NK-92 (cell line): Measurements from ENCODE around the gene HSD17B10.
"Not testable (repeated sequence)": the region's sequence is repeated elsewhere in the genome, so short reads cannot be mapped to it uniquely, and the experiment has no call there.

ENCODE experiments used
- DNase-seq: peaks from one replicate; lab custom pipeline; 2025; ENCODE audit not compliant: unreplicated experiment; lab: John Stamatoyannopoulos, UW

HSD17B10 gene

DNA sequence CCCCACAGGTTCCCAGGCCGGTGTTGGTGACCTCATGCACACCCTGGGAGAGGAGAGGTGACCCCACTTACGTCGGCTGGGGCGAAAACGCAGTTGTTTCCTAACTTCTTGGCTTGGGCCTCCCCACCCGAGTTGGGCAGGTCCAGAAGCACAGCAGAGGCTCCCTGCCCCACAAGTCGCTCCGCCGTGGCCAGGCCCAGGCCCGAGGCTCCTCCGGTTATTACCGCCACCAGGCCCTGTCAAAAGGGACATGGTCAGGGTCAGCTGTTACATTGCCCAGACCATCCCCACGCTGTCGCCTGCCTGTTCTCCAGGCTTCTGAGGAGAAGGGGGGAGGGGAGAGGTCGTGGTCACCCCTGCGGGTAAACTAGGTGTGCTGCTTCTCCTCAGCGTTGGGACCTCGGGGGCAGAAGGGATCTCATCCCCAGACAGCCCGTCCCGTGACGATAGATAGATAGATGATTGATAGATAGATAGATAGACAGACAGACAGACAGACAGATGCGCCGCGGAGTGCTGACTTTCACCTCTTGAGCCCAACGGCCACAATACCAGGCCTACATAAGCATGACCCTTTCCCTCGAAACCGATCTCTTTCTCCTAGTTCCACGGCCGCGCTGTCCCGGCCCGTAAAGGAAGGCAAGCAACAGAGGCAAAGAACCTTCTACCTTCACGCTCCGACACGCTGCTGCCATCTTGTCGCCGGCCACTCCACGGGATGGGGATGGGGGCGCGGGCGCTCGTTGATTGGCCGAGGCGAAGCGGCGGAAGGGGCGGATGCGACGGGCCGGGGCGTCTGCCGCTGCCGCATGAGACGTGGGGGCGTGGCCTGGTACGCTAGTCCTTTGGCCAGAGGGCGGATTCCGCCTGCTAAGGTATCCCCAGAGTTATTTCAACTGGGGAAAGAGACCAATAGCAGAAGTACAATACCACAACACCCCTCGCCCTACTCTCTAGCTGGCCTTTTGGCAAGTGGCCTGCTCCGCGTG is at the start of gene HSD17B10:
Gene HSD17B10 (minus strand): TSS at position 720 of the 989 bp plus-strand sequence. CDS start 25 bp downstream, at position 695.
- peak; percentile 5 for DNase-seq

DNA sequence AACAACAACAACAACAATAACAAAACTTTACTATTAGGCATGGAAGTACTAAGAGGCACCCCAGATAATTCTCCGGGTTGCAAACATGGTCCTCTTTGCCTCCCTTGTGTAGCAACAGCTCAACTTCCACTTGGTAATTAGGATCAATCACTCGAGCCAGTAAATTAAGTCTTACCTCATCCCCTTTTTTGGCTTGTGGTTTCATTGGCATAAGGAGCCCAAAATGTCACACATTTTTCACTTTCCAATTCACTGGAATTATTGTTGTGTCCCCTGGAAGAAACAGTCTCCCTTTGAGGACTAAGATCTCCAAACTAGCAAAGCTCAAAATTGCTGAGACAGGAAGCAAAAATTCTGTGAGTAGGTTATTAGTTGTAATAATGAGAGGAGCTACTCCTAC is 49.2 kb upstream of the HSD17B10 start:
- no peak for DNase-seq

DNA sequence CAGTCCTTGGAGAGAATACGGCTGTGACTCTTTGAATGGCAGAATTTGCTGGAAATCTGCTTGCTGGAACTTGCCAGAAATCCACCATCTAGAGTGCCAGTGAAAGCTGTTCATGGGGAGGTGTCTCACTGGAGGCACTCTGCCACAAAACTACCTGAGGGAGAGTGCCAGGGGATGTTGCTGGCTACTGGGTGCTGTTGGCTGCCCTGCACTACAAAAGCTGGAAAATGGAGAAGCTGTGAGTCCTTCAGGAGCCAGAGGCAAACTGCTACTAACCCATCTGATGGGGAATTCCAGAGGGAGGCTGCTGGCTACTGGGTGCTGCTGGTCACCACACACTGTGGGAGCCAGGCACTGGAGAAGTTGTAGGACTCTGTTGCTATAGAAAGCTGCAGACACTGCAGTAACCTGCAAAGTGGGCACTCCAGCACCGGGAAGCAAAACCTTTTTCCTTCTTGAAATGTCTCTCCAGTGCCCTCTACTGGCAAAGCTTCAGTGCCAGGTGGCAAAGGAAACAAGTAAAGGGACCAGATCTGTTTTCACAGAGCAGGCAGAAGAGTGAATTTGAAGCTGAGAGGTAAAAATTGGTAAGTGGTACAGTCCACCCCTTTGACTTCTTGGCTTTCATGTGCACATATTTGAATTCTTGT is 47.8 kb upstream of the HSD17B10 start:
- DNase-seq, result no peak

DNA sequence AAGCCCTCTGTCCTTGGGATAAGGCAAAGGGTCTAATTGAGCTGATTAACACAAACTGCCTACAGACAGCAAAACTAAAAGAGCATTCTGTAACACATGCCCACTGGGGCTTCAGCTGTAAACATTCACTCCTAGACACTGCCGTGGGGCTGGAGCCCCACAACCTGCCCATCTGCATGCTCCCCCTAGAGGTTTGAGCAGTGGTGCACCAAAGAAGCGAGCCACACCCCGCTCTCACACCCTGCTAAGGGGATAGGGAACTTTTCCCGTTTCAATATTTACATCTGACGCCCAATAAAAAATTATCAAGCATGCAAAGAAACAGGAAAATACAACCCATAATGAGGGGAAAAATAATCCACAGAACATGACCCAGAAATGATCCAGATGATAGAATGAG is 46.9 kb upstream of the HSD17B10 start:
- no peak for DNase-seq

DNA sequence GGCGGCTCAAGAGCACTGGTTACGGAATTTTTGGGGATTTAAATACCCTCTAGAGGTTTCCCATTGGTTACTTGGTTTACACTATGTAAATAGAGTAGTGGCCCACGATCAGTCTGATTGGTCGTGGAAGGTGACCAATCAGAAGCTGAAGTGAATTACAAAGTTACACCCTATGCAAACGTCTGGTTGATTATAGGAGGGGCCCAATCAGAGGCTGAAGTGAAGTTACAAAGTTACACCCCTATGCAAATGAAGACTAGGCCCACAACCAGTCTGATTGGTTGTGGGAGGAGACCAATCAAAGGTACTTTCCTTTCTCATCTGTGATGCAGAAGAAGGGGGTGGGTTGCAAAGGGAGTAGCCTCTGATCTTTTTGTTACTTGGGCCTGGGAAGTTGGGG is 45.1 kb upstream of the HSD17B10 start:
- no peak for DNase-seq

DNA sequence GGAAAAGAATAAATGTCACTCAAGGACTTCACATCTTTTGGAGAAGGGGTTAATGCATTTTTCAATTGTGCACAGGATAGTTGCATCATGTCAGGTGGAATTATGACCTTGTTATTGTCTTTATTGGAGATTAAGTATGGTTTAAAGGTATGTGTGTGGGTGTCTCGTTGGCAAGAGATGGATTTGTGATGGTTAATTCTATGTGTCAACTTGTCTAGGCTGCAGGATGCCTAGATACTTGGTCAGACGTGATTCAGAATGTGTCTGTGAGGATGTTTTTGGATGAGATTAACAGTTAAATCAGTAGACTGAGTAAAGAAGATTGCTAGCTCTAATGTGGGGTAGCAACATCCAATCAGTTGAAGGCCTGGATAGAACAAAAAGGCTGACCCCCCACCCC is 42.2 kb upstream of the HSD17B10 start:
- no peak for DNase-seq

DNA sequence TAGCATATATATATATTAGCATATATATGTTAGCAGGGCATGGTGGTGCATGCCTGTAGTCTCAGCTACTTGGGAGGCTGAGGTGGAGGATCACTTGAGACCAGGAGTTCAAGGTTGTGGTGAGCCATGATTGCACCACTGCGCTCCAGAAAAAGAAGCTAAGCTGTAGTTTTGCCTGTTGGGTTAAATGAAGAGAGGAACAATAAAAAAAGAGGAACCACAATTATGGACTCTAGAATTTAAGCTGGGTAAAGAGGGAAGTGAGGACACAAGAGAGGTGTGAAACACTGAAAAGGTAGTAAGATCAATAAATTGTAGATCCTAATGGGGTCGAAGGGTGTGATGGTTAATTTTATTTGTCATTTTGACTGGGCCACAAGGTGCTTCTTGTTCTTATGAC is 40.5 kb upstream of the HSD17B10 start:
- DNase-seq, result no peak

DNA sequence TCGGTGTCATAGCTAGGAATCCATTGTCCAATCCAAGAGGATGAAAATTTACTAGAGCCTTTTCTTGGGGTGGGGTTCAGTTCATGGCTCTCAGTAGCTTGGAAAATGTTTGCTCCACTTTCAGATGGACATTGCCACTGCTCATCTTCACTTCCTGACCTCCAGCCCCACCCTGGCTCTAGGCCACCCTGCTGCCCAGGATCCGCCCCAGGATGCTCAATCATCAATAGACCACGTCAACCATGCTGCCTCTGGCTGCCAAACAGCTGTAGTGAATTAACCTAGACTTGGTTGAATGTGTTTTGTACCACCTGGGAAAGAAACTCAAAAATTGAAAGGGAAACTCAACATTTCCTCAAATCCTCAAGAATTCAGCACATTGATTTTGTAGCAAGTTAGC is 37.2 kb upstream of the HSD17B10 start:
- DNase-seq, result no peak

DNA sequence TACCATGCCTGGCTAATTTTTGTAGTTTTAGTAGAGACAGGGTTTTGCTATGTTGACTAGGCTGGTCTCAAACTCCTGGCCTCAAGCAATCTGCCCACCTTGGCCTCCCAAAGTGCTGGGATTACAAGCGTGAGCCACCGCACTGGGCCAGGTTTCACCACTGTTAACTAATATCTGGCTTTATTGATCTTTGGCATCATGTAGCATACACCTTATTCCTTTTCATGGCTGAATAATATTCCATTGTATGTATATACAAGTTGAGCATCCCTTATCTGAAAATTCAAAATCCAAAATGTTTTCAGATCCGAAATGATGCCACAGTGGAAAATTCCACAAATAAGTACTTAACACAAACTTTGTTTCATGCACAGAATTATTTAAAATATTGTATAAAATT is 34.5 kb upstream of the HSD17B10 start:
- DNase-seq, result not testable (repeated sequence)

DNA sequence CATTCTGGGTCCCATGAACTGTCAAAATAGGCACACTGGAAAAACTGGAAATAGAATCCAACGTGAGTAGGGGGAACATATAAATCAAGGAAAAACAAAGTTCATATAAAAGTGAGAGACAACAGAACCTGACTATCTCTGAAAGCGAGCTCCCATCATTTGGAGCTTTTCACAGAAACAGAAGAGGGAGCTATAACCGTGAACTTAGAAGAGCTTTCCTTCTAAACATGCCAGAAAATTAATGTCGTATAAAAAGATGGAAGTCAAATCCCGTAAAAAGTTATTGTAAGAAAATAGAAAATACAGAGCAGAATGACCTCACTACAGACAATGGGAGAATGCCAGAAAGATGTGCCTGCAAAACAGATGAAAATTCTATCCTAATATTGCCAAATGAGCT is 23.9 kb upstream of the HSD17B10 start:
- DNase-seq, result no peak

DNA sequence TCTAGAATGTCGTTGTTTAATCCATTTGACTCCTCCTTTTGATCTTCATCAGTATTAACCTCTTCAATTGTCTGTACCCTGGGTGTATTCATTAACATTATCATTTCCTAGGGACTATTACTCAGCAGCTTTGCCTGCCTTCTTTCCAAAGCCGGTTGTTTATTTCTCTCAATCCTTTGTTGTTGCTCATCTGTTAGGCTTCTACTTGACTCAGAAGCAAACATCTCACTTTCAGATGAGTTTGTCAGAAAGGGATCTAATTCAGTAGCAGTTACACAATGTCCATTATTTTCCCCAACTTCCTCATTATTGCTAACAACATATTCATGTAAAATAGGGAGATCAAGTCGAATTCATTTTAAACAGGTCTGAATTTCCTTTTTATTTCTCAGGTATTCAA is 22.1 kb upstream of the HSD17B10 start:
- no peak for DNase-seq

DNA sequence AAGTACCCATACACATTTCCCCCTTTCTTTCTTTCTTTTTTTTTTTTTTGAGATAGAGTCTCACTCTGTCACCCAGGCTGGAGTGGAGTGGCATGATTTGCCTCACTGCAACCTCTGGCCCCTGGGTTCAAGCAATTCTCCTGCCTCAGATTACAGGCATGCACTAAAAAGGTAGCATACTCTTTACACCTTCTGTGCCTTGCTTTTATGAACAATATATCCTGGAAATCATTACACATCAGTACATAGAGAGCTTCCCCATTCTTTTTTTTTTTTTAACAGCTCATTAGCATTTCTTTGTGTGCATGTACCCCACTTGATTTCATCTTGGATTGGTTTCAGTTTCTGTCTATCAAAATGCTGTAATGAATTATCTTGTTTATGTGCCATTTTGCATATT is 18.6 kb upstream of the HSD17B10 start:
- no peak for DNase-seq

DNA sequence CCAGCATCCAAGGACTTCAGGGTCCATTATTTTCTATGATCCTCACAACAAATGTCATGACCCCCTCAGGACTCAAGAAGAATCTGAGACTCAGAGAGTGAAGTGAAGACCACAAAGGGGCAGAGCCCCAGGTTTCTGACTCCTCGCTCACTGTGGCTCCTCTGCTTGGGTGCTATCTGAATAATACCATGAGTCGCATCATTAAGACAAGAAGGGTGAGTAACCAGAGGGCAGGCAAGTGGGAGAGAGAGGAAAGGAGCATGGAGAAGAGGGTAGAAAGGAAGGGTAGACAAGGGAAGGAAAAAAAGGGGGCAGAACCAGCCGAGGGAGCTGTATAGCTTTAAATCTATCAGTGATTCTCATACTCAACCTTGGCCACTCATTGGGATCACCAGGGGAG is 15.5 kb upstream of the HSD17B10 start:
- no peak for DNase-seq

DNA sequence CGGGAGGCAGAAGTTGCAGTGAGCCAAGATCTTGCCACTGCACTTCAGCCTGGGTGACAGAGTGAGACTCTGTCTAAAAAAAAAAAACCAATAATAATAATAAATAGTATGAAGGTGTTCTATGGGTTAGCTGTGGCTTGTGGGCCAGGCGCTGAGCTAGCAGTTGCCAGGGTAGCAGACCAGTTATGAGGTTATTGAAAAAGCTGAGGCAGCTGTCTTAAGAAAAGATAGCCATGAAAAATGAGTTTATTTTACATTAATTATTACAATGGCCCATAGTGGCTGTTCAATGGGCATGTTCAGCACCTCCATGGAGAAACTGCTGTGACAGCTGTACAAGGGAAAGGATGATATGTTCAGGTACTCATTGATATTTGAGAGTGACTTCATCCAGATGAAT is 13.3 kb upstream of the HSD17B10 start:
- DNase-seq, result no peak

DNA sequence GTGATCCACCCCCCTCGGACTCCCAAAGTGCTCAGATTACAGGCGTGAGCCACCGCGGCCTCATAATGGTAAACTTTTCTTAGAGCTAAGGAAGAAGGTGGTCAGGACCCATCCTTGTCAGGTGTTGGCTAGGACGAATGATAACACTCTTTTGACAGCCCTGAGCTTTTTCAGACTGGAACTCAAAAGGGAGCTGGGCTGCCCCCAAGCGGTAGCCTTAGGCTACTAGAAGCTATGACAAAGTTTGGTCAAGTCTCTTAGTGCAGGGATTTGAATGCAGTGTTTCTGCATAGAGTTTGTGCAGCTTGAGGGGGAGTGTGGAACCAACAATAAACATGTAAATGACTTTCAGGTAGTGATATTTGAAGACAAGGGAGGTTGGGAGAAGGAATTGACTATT is 11.8 kb upstream of the HSD17B10 start:
- DNase-seq, result no peak

DNA sequence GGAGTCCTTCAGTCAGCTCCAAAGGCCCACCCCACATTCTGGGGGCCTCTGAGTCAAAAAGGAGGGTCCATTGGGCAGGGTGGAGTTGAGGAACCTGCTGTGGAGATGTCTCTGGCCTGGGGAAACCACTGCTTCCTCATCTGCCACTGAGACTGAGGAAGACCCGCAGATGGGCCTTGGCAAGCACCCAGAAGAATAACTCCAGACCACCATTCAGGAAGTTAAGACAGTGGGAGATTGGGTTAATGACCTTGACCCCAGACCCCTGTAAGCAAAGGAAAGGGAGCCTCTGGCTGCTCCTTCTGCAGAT is 8.1 kb upstream of the HSD17B10 start:
- no peak for DNase-seq

DNA sequence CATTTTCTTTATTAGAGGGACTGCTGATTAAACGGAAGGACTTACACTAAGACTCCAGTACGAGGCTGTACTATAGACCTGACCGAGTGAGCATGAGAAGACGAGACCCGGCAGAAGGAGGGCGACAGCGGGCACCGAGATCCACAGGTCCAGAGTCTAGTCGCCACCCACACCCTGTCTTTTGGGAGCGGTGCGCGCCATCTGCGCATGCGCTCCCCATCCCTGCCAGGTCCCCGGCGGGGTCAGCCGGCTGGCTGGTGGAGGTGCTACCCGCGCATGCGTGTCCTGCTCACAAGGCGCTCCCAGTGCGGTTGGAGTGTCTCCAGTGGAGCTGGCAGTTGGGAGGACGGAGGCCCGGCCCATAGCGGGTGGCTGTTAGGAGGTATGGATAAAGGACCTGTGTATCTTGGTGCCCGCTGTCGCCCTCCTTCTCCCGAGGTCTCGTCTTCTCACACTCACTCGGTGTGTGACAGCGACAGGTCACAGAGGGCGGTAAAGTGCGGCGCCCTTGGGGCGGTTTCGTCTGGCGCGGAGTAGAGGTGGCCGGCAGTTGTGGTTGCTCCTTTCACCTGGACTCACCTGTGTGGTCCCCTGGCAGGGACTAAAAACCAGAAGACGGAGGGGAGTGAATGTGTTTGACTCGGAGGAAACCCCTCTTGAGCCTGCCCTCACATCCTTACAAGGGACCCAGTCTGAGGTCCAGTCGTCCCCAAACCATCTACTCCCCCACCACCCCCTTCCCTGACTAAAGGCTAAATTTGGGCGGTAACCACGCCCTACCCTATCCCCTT is 7.6 kb upstream of the HSD17B10 start:
- peak; percentile 3 for DNase-seq

DNA sequence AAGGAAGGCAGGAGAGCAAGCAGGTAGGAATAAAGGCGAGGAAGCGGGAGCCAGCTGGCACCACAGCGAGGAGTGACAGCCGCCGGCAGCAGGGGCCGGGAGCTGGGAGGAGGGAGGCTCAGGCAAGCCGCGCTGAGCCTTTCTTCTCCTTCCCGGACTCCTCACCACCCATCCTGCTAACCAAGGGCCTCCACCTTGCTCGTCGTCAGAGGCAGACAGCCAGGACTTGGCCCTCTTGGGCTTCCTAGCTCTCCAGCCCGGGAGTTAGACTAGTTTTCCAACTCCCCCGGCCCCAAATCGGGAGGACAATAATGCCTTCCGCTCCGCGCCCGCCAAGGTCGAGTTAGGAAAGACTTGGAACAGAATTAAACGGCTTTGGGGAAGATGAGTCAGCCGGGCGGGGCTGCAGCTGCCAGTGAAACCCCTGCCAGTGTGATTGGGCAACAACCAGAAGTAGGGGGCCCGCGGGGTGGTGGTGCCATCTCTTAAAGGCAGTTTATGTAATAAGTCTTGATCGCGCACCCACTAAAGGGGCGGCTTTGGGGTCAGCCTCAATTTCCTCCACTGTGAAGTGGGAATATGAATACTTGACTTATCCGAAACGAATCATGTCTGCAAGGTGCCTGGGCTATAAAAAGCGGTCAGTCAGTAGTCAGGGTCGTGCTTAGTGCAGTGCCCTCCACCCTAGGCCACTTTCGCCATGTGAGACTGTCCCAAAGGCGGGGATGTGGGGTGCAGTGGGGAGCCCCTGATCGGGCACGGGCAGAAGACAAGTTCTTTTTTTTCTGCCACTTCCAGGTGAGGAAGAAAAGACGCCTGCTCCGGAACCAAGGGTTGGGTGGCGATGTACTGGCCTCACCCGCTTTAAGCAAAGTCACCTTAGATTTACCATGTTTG is 6.7 kb upstream of the HSD17B10 start:
- no peak for DNase-seq

DNA sequence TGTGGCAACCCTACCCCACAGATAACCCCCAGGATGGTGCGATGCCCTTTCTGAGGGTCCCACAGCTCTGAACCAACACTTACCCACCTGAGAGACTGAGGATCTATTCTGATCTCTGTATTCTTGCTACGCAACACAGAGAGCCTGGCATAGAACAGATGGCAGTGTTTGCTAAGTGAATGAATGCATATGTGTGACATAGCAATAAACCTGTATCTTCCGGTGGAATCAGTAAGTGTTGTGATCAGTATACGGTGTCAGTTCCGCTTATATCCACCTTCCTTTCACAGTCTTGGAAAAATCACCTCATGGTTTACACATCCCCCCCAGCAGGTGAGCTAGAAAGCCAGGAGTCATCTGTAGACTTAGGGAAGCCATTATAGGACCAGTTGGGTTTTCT is 5.9 kb upstream of the HSD17B10 start:
- DNase-seq, result no peak

DNA sequence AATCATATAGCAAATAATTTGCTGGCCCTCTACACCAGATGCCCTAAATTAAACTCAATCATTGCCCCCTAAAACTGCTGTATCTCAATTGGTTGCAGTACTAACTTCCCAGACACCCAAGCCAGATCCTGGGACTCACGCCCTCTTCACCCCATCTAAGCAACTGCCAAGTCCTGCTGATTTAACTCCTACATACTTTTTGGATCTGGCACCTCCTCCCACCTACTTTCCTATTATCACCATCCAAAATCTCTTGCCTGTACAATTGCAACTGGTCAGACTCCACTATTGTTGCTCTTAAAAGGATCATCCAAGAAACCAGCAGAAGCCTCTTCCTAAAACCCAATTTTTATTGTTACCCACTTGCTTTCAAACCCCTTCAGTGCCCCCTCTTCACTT is 4.7 kb upstream of the HSD17B10 start:
- no peak for DNase-seq
